GM21515 (cell line): ENCODE data around the gene MAMLD1.

Experiments used
- ATAC-seq: cut with Tn5 transposase; IDR thresholded peaks from one replicate; pipeline ENCODE4 v1.9.1; 2021; ENCODE audit not compliant: unreplicated experiment

MAMLD1 gene

DNA sequence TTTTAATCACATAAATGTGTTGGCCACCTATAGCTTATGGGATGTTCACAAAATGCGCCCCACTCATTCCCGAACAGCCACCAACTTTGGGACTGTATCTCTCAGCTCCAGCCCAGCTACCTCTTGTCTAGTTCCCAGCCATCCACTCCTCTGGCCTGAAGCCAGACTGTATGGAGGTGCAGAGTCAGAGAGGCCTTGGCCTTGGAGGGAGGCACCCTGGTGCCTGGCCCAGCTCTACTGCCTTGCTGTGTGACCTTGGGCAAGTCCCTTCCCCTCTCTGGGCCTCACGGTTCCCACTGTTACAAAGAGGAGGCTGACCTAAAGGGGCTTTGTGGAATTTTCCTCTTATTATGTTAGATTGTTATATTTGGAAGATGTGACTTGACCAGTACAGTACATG is 13.9 kb downstream of the MAMLD1 start:
- ATAC-seq: no peak

DNA sequence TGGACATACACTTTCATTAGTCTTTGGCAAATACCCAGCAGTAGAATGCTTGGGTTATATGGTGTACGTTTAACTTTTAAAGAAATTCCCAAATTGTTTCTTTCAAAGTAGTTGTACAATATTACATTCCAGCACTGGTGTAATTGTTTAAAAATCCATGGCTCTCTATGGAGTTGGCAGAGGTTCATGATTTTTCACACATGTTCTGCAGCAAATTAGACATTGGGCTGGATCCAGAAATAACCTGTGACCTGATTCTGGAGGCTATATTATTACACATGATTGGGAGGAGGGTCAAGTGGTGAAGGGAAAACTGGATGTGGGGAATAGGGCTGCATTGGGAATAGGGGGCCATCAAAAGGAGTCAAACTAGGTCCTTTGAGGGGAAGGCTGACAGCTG is 41.9 kb downstream of the MAMLD1 start:
- no peak for ATAC-seq

DNA sequence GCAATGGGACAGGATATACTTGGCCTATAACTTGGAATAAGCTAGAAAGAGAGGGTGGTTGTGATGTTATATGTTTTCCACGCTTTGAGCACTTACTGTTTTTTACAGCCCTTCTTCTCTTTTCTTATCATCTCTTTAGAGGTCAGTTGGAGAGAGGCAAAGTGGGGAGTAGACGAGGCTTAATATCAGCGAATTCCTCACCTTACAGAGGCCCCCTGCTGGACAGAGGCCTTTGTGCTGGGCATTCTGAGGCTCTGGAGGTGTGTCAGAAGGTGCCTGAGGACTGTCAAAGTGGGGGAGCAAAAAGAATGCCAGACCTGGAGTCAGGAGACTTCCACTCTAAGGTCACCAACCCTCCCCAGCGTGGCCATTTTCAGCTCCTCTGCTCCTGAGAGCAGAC is 42.5 kb downstream of the MAMLD1 start:
- no peak for ATAC-seq

GRCh38 chrX:150406596-150406995 is 43.5 kb downstream of the MAMLD1 start:
- no peak for ATAC-seq

DNA sequence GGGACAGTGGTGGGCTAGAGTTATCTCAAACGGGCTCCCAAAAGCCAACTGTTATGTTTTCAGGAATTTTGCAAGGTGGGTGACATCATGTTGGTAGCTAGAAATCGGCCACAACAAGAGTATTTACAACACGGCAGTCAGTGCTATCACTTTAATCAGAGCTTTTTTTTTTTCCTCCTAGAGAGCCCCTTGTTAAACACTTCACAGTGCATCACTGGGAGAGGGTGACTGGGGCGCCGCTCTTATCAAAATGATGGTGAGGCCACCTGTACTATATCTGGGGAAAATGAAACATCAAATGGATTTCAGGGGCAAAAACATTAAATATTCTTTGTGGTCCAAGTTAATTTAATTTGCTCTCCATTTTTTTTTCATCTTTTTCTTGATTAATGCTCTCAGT is 44.9 kb downstream of the MAMLD1 start:
- ATAC-seq: no peak

- no peak for ATAC-seq
Observed at GRCh38 chrX:150408561-150408960, 45.4 kb downstream of the MAMLD1 start.

- no peak for ATAC-seq
Observed at GRCh38 chrX:150409486-150409885, 46.4 kb downstream of the MAMLD1 start.

DNA sequence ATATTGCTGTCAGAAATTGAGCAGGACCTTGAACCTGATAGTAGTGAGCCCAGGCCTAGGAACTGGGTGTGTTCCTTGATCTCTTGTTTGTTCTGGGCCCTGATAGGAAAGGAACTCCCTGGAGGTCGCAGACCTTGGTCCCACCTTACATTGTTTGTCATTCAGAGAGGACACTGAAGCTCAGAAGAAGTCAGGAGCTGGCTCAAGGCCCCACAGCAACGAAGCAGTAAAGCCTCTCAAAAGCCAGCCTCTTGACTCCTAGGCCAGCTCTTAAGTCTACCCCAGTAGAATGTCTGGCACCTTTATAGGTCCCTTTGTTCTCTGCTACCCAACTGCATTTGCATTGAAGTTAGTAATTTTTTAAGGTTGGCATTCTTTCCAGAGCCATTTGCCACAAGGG is 46.8 kb downstream of the MAMLD1 start:
- ATAC-seq: no peak

DNA sequence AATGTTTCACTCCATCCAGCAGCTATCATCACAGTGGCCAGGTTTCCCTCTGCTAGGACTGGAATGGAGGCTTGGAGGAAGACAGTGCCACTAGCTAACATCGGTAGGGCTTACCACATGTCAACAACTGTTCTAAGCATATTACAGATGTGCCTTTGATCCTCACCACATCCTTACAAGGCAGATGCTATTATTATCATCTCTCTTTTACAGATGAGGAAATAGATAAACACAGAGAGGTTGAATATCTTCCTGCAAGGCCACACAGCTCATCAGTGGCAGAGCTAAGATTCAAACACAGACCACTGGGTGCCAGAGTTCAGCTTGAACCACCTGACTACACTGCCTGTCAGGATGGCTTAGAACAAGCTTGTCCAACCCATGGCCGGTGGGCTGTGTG is 47.4 kb downstream of the MAMLD1 start:
- no peak for ATAC-seq

DNA sequence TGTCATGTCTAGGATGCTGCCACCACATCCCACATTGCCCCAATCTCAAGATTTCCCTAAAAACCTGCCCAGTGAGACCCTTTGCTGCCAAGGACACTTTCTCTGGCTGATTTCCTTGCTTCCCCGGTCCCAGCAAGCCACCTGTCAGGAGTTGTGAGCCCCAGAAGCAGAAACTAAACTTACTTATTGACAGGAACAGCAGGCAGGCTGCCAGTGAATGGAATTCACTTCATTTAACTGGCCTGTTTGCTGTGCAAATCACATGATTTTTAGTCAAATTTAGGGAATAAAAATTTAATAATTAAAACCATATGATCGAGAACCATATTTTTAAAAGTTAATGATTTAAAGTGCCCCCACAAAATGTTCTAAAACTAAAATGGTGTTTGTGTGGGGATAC is 48.5 kb downstream of the MAMLD1 start:
- no peak for ATAC-seq

- no peak for ATAC-seq
Observed at GRCh38 chrX:150414228-150414627, 51.1 kb downstream of the MAMLD1 start.

DNA sequence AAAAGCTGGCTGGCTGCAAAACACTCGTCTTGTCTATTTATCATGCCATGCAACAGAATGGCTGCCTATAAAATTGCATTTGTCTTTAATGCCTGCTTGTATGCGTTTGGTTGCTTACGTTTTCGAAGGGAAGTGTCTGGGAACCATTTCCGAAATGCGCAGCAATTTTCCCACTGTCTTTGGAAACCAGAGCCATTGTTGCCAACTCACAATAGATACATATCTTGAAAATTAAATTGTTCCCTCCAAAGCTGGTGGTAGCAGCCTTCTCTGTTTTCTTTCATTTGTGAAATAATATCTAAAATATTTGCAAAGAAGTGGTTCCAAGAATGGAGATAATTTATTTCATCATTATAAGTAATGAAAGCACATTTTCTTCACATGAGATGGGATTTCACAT is 53.4 kb downstream of the MAMLD1 start:
- no peak for ATAC-seq

GRCh38 chrX:150421816-150422215 is 58.7 kb downstream of the MAMLD1 start:
- ATAC-seq: no peak

DNA sequence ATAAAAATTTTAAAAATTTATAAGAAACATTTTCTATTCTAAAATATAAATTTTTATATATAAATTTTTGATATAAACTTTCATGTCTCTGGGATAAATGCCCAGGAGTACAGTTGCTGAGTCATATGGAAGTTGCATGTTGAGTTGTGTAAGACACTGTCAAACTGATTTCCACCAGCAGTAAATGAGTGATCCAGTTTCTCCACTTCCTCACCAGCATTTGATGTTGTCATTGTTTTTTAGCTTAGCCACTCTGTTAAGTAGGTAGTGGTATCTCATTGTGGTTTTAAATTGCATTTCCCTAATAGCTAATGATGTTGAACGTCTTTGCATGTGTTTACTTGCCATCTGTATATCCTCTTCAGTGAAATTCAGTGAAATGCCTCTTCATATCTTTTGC is 66.5 kb downstream of the MAMLD1 start:
- no peak for ATAC-seq

- no peak for ATAC-seq
Observed at GRCh38 chrX:150436195-150436594, 73.1 kb downstream of the MAMLD1 start.

DNA sequence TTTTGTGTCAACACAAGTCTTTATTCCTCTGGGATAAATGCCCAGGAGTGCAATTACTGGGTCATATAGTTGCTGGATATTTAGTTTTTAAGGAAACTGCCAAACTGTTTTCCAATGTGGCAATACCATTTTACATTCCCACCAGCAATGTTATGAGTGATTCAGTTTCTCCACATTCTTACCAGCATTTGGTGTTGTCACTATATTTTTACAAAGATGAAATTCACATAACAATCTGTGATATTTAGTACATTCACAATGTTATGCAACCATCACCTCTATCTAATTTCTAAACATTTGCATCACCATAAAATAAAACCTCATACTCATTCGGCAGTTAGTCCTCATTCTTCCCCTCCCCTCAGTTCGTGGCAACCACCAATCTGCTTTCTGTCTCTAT is 75.0 kb downstream of the MAMLD1 start:
- ATAC-seq: no peak

GRCh38 chrX:150446151-150446550 is 83.0 kb downstream of the MAMLD1 start:
- no peak for ATAC-seq

DNA sequence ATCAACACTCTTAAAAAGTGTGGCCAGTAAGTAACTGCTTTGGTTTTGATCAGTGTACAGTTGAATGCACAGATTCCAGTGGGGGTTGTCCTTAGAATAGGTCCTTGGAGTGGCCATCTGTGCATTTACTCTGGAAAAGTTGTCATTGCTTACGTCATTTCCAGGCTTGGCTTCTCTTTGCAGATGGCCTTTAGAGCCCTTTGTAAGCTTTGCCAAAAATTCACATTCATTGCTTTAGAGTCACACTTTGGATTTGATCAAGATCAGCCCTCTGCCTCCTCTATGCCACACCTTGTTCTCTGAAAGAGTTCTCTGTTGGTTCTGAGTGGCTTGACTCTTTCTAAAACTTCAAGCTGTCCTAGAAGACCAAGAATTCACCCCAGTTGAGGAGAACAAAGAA is 83.9 kb downstream of the MAMLD1 start:
- ATAC-seq: no peak

GRCh38 chrX:150449313-150449712 is 86.2 kb downstream of the MAMLD1 start:
- no peak for ATAC-seq

DNA sequence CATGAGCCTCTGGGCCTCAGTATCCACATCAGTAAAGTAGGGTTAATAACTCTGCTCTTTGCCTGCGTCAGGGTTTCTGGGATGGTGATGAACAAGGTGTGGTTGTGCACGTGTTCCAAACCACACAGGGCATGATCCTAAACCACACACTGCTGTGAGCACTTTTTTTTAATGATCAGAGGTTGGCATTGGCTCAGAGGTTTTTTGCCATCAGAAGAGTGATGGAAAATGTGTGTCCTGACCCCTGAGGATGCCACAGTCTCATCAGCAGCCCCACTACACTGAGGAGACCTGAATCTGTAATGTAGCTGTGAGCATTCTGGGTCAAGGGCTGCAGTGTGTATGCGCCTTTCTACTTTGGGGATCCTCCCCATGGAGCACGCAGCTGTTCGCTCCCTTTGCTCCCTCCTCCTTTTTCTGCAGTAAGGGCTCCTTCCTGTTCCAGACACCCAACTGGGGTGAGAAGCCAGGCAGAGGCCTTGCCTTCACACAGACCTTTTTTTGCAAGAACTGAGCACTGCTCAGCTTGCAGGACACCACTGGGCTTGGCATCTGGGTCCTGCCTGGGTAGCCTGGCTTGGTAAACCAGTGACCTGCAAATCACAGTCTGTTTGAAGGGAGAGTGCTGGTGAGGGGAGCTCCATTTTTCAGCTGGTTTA is 87.5 kb downstream of the MAMLD1 start:
- no peak for ATAC-seq

DNA sequence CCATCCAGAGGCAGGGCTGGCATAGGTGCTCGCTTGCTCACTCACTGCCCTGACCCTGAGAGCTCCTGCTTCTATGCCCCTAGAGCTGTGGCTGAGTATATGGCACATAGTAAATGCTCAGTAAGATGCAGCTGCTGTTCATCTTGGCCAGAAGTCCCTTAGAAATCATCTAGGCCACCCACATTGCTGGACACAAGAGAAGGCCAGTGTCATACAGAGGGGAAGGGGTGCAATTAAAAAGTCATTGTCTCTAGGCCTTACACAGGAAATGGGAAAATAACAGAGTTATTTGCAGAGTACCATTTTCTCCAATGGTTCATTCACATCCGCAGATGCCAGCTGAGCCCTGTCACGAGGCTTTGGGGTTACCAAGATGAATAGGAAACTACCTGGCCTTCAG is 88.8 kb downstream of the MAMLD1 start:
- no peak for ATAC-seq

GRCh38 chrX:150454083-150454482 is 91.0 kb downstream of the MAMLD1 start:
- no peak for ATAC-seq

- ATAC-seq: no peak
Observed at GRCh38 chrX:150454508-150455214, 91.5 kb downstream of the MAMLD1 start.
